Activated CD8-positive, alpha-beta T cell treated with anti-CD3 and anti-CD28 coated beads for 36 hours (primary cell): ENCODE measurements around the gene KATNBL1. TPM values are rescaled to one million over a fixed set of nuclear protein-coding genes. Genes with fewer than 3 reads are reported as not detected.
"Not testable (repeated sequence)": the region's sequence is repeated elsewhere in the genome, so short reads cannot be mapped to it uniquely, and the experiment has no call there.

Source experiments
- ATAC-seq: fragments of 200-7000 bp; cut with Tn5 transposase; one replicate; pipeline ENCODE4 v1.10.0; 2021; ENCODE audit warnings: mild to moderate bottlenecking, moderate library complexity
- CTCF ChIA-PET: fragments of 350-600 bp; sonication (Branson Sonifier 250); formaldehyde crosslinking; loops from one replicate; lab custom pipeline; 2021; ENCODE audit warnings: antibody characterized with exemption; lab: Charles Lee
- POLR2A ChIA-PET: fragments of 350-600 bp; sonication (Branson Sonifier 250); formaldehyde crosslinking; loops from one replicate; lab custom pipeline; 2021; ENCODE audit warnings: antibody characterized with exemption; lab: Charles Lee
- DNase-seq: peaks from one replicate; pipeline ENCODE4 v3.0.0-alpha.2; 2020
- H3K27ac Mint-ChIP-seq: one replicate; pipeline ENCODE4 v1.8.0; 2021; ENCODE audit warnings: mild to moderate bottlenecking, mixed read lengths
- H3K27me3 Mint-ChIP-seq: one replicate; pipeline ENCODE4 v1.8.0; 2021; ENCODE audit warnings: mixed read lengths
- H3K36me3 Mint-ChIP-seq: one replicate; pipeline ENCODE4 v1.8.0; 2021; ENCODE audit warnings: low read depth, mixed read lengths
- H3K4me1 Mint-ChIP-seq: one replicate; pipeline ENCODE4 v1.8.0; 2021; ENCODE audit warnings: low read depth, mixed read lengths
- H3K4me3 Mint-ChIP-seq: one replicate; pipeline ENCODE4 v1.8.0; 2021; ENCODE audit warnings: mild to moderate bottlenecking, moderate library complexity, mixed read lengths
- H3K9me3 Mint-ChIP-seq: one replicate; pipeline ENCODE4 v1.8.0; 2021; ENCODE audit warnings: mixed read lengths
- intact Hi-C: fragments of 100-400 bp; cut with micrococcal nuclease; formaldehyde crosslinking; loops from one replicate; pipeline ENCODE4 v1.10.0; 2022
- total RNA-seq, 2 experiments: library from RNA; stranded (reverse); gene quantifications; one replicate each; pipeline ENCODE4 v1.2.3, GENCODE V29; 2021
- TF ChIP-seq, protein P1 (sequence below): fragments of 200-600 bp; IDR thresholded peaks from one replicate; pipeline ENCODE4 v1.8.0; 2022; ENCODE audit warnings: antibody characterized with exemption, mild to moderate bottlenecking

The KATNBL1 gene
- total RNA-seq, 2 experiments from 2014 or later: 41.6 to 45.5 TPM

DNA sequence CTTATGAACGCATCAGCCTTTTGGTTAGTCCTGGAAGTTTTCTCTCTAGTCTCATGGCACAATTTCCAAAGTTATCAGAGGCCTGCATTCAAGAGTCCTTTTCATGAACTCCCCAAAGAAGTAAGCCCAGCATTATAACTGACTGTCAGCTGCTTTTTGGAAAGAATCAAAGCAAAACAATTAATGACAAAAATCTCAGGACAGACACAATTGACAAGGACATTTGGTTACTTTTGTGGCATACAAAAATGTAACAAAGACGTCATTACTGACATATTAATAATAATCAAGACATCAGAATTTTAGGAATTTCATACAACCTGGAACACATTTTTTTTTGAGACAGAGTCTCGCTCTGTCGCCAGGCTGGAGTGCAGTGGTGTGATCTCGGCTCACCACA is 21.2 kb downstream of the KATNBL1 start:
- CTCF ChIA-PET: interaction anchor here (1.3 kb wide), 1 partner anchor 21 kb away, joined by 3 read pairs; the partner anchor contains the start of gene KATNBL1
- peaks cover 5% of the 10 kb centered on the region for H3K36me3 Mint-ChIP-seq
- no peak for DNase-seq
- POLR2A ChIA-PET: no interaction called here
- H3K9me3 Mint-ChIP-seq: no peaks in the 10 kb centered on the region
- peaks cover 6% of the 10 kb centered on the region for H3K4me1 Mint-ChIP-seq
- intact Hi-C loops: no loop called here
- ATAC-seq: no peak
- TF ChIP-seq, protein P1, sequence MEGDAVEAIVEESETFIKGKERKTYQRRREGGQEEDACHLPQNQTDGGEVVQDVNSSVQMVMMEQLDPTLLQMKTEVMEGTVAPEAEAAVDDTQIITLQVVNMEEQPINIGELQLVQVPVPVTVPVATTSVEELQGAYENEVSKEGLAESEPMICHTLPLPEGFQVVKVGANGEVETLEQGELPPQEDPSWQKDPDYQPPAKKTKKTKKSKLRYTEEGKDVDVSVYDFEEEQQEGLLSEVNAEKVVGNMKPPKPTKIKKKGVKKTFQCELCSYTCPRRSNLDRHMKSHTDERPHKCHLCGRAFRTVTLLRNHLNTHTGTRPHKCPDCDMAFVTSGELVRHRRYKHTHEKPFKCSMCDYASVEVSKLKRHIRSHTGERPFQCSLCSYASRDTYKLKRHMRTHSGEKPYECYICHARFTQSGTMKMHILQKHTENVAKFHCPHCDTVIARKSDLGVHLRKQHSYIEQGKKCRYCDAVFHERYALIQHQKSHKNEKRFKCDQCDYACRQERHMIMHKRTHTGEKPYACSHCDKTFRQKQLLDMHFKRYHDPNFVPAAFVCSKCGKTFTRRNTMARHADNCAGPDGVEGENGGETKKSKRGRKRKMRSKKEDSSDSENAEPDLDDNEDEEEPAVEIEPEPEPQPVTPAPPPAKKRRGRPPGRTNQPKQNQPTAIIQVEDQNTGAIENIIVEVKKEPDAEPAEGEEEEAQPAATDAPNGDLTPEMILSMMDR: no peak
- no peak overlapping the region for H3K27ac Mint-ChIP-seq
- no peaks in the 10 kb centered on the region for H3K27me3 Mint-ChIP-seq
- no peak overlapping the region for H3K4me3 Mint-ChIP-seq

DNA sequence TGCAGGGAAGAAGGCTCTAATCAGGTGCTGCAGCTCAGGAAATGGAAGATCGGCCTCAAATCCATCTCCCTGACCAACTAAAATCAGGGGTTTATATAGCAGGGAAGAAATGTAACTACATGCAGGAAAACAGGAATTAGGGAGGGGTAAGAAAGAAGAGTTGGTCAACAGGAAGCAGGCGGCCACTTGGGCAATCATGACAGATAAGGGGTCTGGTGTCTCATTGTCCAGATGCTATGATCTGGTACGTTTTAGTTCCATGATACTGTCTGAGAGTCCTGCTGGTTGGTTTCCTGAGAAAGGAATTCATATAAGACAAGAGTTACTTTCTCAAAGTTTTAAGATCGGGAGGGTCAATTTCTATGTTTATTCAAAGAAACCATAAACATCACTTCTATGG is 24.2 kb downstream of the KATNBL1 start:
- H3K36me3 Mint-ChIP-seq: peaks cover 5% of the 10 kb centered on the region
- H3K4me1 Mint-ChIP-seq: peaks cover 6% of the 10 kb centered on the region
- CTCF ChIA-PET: no interaction called here
- H3K27me3 Mint-ChIP-seq: no peaks in the 10 kb centered on the region
- TF ChIP-seq, protein P1: no peak
- no peaks in the 10 kb centered on the region for H3K9me3 Mint-ChIP-seq
- ATAC-seq: no peak
- no peak for DNase-seq
- intact Hi-C loops: no loop called here
- POLR2A ChIA-PET: no interaction called here
- no peak overlapping the region for H3K27ac Mint-ChIP-seq
- H3K4me3 Mint-ChIP-seq: no peak overlapping the region

DNA sequence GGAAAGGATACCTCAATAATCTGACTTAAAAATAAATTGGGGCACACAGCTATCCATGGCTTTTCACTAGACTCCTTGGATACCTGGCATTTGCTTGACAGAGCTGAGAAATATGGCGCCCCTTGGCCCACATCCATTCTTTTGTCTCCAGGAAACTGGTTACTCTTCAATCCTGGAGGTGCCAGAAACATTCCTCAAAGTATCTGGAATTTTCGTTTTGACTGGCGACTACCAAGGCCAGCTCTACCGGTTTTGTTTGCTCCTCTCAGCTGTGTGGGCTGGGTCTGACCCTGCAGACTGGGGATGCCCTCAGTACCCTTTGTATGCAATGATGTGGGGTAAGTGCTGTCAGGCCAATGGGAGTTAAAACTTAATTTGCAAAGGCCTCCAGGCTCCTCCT is 27.0 kb downstream of the KATNBL1 start:
- H3K4me1 Mint-ChIP-seq: peaks cover 3% of the 10 kb centered on the region
- TF ChIP-seq, protein P1: no peak
- H3K27ac Mint-ChIP-seq: no peak overlapping the region
- intact Hi-C loops: no loop called here
- ChIA-PET POLR2A (no interaction called here), CTCF (interaction anchor here (1.0 kb wide), 1 partner anchor 10 kb away, joined by 3 read pairs; no protein-coding TSS in a partner anchor)
- H3K4me3 Mint-ChIP-seq: no peak overlapping the region
- DNase-seq (no peak), ATAC-seq (no peak)
- no peaks in the 10 kb centered on the region for H3K27me3 Mint-ChIP-seq
- peaks cover 1% of the 10 kb centered on the region for H3K9me3 Mint-ChIP-seq
- peaks cover 10% of the 10 kb centered on the region for H3K36me3 Mint-ChIP-seq

DNA sequence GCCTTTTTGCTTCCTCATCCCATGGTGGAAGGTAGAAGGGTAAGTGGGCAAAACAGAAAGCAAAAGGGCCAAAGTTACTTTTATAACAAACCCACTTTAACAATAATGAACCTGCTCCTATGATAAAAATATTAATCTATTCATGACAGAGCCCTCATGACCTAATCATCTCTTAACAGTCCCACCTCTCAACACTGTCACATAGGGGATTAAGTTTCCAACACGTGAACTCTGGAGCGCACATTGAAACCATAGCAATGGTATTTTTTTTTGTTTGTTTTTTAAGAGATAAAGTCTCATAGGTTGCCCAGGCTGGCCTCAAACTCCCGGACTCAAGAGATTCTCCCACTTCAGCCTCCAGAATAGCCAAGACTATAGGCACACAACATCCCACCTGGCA is 30.7 kb downstream of the KATNBL1 start:
- H3K4me1 Mint-ChIP-seq: peaks cover 2% of the 10 kb centered on the region
- H3K27me3 Mint-ChIP-seq: no peaks in the 10 kb centered on the region
- DNase-seq (no peak), ATAC-seq (no peak)
- POLR2A ChIA-PET: no interaction called here
- CTCF ChIA-PET: no interaction called here
- H3K9me3 Mint-ChIP-seq: peaks cover 5% of the 10 kb centered on the region
- intact Hi-C loops: no loop called here
- TF ChIP-seq, protein P1: no peak
- no peak overlapping the region for H3K4me3 Mint-ChIP-seq
- H3K27ac Mint-ChIP-seq: no peak overlapping the region
- H3K36me3 Mint-ChIP-seq: peaks cover 13% of the 10 kb centered on the region

DNA sequence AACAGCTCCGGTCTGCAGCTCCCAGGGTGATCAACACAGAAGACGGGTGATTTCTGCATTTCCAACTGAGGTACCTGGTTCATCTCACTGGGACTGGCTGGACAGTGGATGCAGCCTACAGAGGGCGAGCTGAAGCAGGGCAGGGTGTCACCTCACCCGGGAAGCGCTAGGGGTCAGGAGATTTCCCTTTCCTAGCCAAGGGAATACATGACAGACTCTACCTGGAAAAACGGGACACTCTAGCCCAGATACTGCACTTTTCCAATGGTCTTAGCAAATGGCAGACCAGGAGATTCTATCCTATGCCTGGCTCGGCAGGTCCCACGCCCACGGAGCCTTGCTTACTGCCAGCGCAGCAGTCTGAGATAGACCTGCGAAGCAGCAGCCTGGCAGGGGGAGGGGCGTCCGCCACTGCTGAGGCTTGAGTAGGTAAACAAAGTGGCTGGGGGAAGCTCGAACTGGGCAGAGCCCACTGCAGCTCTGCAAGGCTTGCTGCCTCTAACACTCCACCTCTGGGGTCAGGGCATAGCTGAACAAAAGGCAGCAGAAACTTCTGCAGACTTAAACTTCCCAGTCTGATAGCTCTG is 43.8 kb downstream of the KATNBL1 start:
- Mint-ChIP-seq H3K36me3 (peaks cover 59% of the 10 kb centered on the region), H3K9me3 (peaks cover 25% of the 10 kb centered on the region), H3K4me1 (peaks cover 30% of the 10 kb centered on the region)
- CTCF ChIA-PET, H3K27me3 Mint-ChIP-seq, POLR2A ChIA-PET, ATAC-seq, intact Hi-C loops, DNase-seq, H3K27ac Mint-ChIP-seq, H3K4me3 Mint-ChIP-seq: not testable (repeated sequence)
